ENCODE results near the gene NUTF2. TPM values are rescaled to one million over a fixed set of nuclear protein-coding genes. Genes with fewer than 3 reads are reported as not detected.
"Not testable (repeated sequence)": the region's sequence is repeated elsewhere in the genome, so short reads cannot be mapped to it uniquely, and the experiment has no call there.

Gene NUTF2
- total RNA-seq, 1 donor from 2014 or later: 73.6 TPM

DNA sequence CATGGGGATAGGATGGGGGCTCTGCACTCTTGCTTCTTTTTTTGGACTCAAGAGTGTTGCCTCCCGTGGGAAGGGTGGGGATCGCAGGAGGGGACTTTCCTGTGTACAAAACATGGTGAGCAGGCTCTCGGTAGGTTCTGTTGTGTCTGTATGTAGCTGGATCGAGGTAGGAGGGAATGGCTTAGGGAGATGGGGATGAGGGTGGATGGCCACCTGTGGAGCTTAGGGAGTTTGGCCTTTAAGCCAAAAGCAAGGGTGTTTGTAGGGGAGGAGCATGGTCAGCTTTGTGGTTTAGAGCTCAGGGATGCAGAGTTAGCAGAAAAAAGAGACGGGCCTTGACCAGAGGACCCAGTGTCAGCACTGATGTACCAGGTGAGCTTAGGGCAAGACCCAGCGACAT, 15.1 kb downstream of the NUTF2 start:
- Histone ChIP-seq H3K4me1 (peaks cover 85% of the 10 kb centered on the region), H3K27me3 (ENCODE audit: low read depth) (no peaks in the 10 kb centered on the region), H3K36me3 (peaks cover 30% of the 10 kb centered on the region), H3K4me3 (no peak overlapping the region), H3K9me3 (replicated peaks) (no peaks in the 10 kb centered on the region), H3K27ac (replicated peaks) (peak overlapping the region; percentile 93)
- intact Hi-C loops (cut with micrococcal nuclease): no loop called here
- no peak for DNase-seq
- TF ChIP-seq CTCF (IDR thresholded peaks at IDR 0.05; ENCODE audit: borderline replicate concordance): no peak

DNA sequence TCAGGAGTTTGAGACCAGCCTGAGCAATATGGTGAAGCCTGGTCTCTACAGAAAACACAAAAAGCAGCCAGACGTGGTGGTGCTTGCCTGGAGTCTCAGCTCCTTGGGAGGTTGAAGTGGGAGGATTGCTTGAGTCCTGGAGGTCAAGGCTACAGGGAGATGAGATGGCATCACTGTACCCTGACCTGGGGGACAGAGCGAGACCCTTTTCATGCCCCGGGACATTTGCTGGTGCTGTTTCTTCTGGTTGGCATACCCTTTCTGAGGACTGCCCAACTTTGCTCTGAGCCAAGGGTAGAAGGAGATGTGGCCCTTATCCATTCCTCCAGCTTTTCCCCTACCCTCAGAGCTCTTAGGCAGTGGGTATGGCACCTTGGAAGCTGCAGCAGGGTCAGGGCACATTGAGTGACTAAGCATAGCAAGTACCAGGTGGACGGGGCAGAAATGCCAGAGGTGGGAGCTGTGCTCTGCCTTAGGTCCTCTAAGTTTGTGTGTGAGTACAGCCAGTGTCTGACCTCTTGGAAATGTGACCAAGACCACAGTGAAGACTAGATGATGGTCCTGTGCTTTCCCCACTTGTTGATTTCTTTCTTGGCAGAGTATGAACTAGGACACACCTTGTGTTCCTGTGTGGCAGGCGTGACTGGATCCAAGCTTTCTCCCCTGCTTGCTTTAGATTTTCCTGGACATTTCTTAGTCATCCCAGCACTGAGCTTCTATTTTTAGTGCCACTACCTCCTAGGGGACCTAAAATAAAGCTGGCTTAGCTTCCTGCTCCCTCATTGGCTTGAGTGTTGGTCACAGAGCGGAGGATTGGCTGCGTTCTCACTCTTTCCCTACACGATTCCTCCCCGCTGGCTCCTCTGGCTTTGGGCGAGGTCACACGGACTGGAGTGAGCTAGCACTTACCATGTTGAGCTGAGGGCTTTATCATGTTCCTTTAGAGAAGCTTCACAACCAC, 16.2 kb downstream of the NUTF2 start:
- intact Hi-C loops (cut with micrococcal nuclease): no loop called here

GRCh38 chr16:67864044-67864443, 17.3 kb downstream of the NUTF2 start:
- H3K36me3 ChIP-seq: peaks cover 51% of the 10 kb centered on the region
- DNase-seq; H3K27me3 ChIP-seq (ENCODE audit: low read depth); H3K9me3 ChIP-seq (replicated peaks); intact Hi-C loops (cut with micrococcal nuclease): not testable (repeated sequence)
- H3K4me3 ChIP-seq: peak overlapping the region; percentile 39
- peak overlapping the region; percentile 93 for H3K27ac ChIP-seq (replicated peaks)
- peaks cover 63% of the 10 kb centered on the region for H3K4me1 ChIP-seq

More for the DNA sequence above, 16.2 kb downstream of the NUTF2 start:
- H3K27ac ChIP-seq (replicated peaks): peak overlapping the region; percentile 93
- no peaks in the 10 kb centered on the region for H3K27me3 ChIP-seq (ENCODE audit: low read depth)
- H3K4me3 ChIP-seq: peak overlapping the region; percentile 39
- no peak for TF ChIP-seq CTCF (IDR thresholded peaks at IDR 0.05; ENCODE audit: borderline replicate concordance)
- no peaks in the 10 kb centered on the region for H3K9me3 ChIP-seq (replicated peaks)
- H3K4me1 ChIP-seq: peaks cover 75% of the 10 kb centered on the region
- H3K36me3 ChIP-seq: peaks cover 40% of the 10 kb centered on the region
- peak; percentile 77 for DNase-seq

DNA sequence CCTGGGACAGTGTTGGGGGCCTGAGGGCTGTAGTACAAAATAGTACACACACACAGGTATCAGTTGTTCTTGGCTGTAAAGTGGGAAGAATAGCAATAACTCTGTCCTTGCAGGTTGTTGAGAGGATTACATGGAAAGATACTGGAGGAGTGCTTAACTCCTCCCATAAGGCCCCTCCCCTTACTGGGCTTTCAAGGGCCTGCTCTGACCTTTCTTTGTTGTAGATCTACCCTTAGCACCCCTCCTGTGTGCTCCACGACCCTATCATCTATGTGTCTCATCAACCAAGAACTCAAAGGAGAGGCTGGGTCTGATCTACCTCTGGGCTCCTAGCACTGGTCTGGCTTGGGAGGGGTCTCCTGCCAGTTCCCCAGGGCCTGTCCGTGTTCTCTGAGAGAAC, 17.9 kb downstream of the NUTF2 start:
- Histone ChIP-seq H3K4me3 (no peak overlapping the region), H3K36me3 (peaks cover 55% of the 10 kb centered on the region), H3K4me1 (peaks cover 58% of the 10 kb centered on the region), H3K27ac (replicated peaks) (peak overlapping the region; percentile 93), H3K9me3 (replicated peaks) (no peaks in the 10 kb centered on the region), H3K27me3 (ENCODE audit: low read depth) (no peaks in the 10 kb centered on the region)
- TF ChIP-seq CTCF (IDR thresholded peaks at IDR 0.05; ENCODE audit: borderline replicate concordance): no peak
- no peak for DNase-seq
- intact Hi-C loops (cut with micrococcal nuclease): no loop called here

DNA sequence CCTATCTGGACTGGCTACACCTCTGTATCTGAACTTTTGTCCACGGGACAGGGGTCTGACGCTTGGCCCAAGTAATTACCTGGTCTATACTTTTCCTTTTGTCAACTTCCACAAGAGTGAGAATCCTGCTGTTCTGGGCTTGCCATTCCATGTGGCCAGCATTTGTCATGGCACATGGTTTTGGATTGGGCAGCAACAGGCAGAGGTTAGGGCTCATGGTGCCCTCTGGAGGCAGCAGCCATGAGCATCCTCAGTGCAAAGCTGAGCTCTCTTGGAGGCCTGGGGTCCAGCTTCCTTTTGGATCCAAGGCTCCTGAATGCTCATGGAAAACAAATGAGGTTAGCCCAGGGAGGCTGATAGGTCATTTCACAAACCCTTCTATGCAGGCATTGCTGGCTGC, 18.6 kb downstream of the NUTF2 start:
- no peak for DNase-seq
- Histone ChIP-seq H3K9me3 (replicated peaks) (no peaks in the 10 kb centered on the region), H3K27ac (replicated peaks) (peak overlapping the region; percentile 93), H3K4me1 (peaks cover 51% of the 10 kb centered on the region), H3K4me3 (no peak overlapping the region), H3K27me3 (ENCODE audit: low read depth) (no peaks in the 10 kb centered on the region), H3K36me3 (peaks cover 58% of the 10 kb centered on the region)
- peak; percentile 42 for TF ChIP-seq CTCF (IDR thresholded peaks at IDR 0.05; ENCODE audit: borderline replicate concordance)
- intact Hi-C loops (cut with micrococcal nuclease): no loop called here

GRCh38 chr16:67868290-67868689, 21.6 kb downstream of the NUTF2 start:
- H3K9me3 ChIP-seq (replicated peaks): no peaks in the 10 kb centered on the region
- TF ChIP-seq CTCF (IDR thresholded peaks at IDR 0.05; ENCODE audit: borderline replicate concordance): no peak
- intact Hi-C loops (cut with micrococcal nuclease): no loop called here
- DNase-seq: no peak
- H3K36me3 ChIP-seq: peaks cover 70% of the 10 kb centered on the region
- no peak overlapping the region for H3K27ac ChIP-seq (replicated peaks)
- no peak overlapping the region for H3K4me3 ChIP-seq
- H3K4me1 ChIP-seq: peaks cover 30% of the 10 kb centered on the region
- no peaks in the 10 kb centered on the region for H3K27me3 ChIP-seq (ENCODE audit: low read depth)

All from left ventricle myocardium inferior (tissue), 1 donor.